NCI-H146 treated with DMSO at 0.1 percent for 48 hours (cell line): ENCODE results near the gene TGIF2.
A peak's percentile ranks its signal among the peaks of the same experiment; 100 is the strongest.
"Not testable (repeated sequence)": the region's sequence is repeated elsewhere in the genome, so short reads cannot be mapped to it uniquely, and the experiment has no call there.

Source experiments
- DNase-seq: peaks from one replicate; lab custom pipeline; 2025; ENCODE audit not compliant: unreplicated experiment; lab: John Stamatoyannopoulos, UW

TGIF2 gene

GRCh38 chr20:36546111-36546736, 27.2 kb upstream of the TGIF2 start:
- DNase-seq: no peak

- DNase-seq: no peak
Measured at GRCh38 chr20:36547186-36548005, 26.0 kb upstream of the TGIF2 start.

GRCh38 chr20:36548006-36548315, 25.4 kb upstream of the TGIF2 start:
- no peak for DNase-seq

GRCh38 chr20:36548704-36549627, 24.4 kb upstream of the TGIF2 start:
- DNase-seq: no peak

- no peak for DNase-seq
Measured at GRCh38 chr20:36549628-36549941, 23.8 kb upstream of the TGIF2 start.

GRCh38 chr20:36549942-36550789, 23.2 kb upstream of the TGIF2 start:
- no peak for DNase-seq

GRCh38 chr20:36550790-36551299, 22.6 kb upstream of the TGIF2 start:
- DNase-seq: no peak

GRCh38 chr20:36555248-36555647, 18.1 kb upstream of the TGIF2 start:
- DNase-seq: no peak

- no peak for DNase-seq
Measured at GRCh38 chr20:36562724-36563123, 10.7 kb upstream of the TGIF2 start.

GRCh38 chr20:36563374-36563773, 10.0 kb upstream of the TGIF2 start:
- no peak for DNase-seq

GRCh38 chr20:36564078-36564725, 9.2 kb upstream of the TGIF2 start:
- DNase-seq: not testable (repeated sequence)

- not testable (repeated sequence) for DNase-seq
Measured at GRCh38 chr20:36564726-36565121, 8.7 kb upstream of the TGIF2 start.

GRCh38 chr20:36565520-36565919, 7.9 kb upstream of the TGIF2 start:
- no peak for DNase-seq

- DNase-seq: no peak
Measured at GRCh38 chr20:36569847-36570429, 3.5 kb upstream of the TGIF2 start.

GRCh38 chr20:36571564-36572504, 1.6 kb upstream of the TGIF2 start:
- DNase-seq: peak; percentile 18

GRCh38 chr20:36572701-36573102, 695 bp upstream of the TGIF2 start:
- DNase-seq: no peak

GRCh38 chr20:36573798-36574365, 485 bp downstream of the TGIF2 start:
- no peak for DNase-seq

- DNase-seq: no peak
Measured at GRCh38 chr20:36574366-36575135, 1.2 kb downstream of the TGIF2 start.
